ENCODE measurements around the gene TMEM108.

TMEM108 gene

DNA sequence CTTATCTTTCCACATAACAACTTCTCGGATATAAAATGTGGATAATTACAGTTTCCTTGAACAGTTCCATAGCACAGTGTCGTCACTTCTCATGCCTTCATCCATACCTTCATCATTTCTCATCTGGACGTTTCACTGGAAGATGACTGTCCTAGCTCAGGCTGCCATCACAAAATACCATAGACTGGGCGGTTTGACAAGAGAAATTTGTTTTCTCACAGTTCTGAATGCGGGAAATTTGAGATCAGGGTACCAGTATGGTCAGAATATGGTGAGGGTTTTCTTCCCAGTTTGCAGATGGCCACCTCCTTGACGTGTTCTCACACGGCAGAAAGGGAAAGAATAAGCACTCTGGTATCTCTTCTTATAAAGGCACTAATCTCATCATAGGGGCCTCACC is 42.8 kb downstream of the TMEM108 start:
- no peak overlapping the region for H2AFZ ChIP-seq (ENCODE audit: low read length)
- H3K9me2 ChIP-seq (ENCODE audit: low read depth, low read length) = no peaks in the 10 kb centered on the region
- H3K4me1 ChIP-seq (ENCODE audit: insufficient read depth, low read length, severe bottlenecking) = no peaks in the 10 kb centered on the region
- no peak overlapping the region for H3K9ac ChIP-seq (ENCODE audit: low read length)
- H3K9me3 ChIP-seq (ENCODE audit: low read length) = no peaks in the 10 kb centered on the region
- no peaks in the 10 kb centered on the region for H4K20me1 ChIP-seq (ENCODE audit: insufficient read depth, low read length)
- H3K79me2 ChIP-seq (ENCODE audit: insufficient read depth, low read length) = no peaks in the 10 kb centered on the region
- no peaks in the 10 kb centered on the region for H3K27me3 ChIP-seq (ENCODE audit: insufficient read depth, low read length)
- H3K36me3 ChIP-seq (ENCODE audit: insufficient read depth, low read length) = no peaks in the 10 kb centered on the region
- H3K27ac ChIP-seq (ENCODE audit: low read depth, low read length, poor library complexity, severe bottlenecking) = no peak overlapping the region
- H3K4me2 ChIP-seq (ENCODE audit: low read length) = no peak overlapping the region
- no peak overlapping the region for H3K4me3 ChIP-seq (ENCODE audit: low read depth, low read length, poor library complexity, severe bottlenecking)
- no peaks in the 10 kb centered on the region for H3F3A ChIP-seq (ENCODE audit: insufficient read depth, low read length)
- TF ChIP-seq, protein P1, sequence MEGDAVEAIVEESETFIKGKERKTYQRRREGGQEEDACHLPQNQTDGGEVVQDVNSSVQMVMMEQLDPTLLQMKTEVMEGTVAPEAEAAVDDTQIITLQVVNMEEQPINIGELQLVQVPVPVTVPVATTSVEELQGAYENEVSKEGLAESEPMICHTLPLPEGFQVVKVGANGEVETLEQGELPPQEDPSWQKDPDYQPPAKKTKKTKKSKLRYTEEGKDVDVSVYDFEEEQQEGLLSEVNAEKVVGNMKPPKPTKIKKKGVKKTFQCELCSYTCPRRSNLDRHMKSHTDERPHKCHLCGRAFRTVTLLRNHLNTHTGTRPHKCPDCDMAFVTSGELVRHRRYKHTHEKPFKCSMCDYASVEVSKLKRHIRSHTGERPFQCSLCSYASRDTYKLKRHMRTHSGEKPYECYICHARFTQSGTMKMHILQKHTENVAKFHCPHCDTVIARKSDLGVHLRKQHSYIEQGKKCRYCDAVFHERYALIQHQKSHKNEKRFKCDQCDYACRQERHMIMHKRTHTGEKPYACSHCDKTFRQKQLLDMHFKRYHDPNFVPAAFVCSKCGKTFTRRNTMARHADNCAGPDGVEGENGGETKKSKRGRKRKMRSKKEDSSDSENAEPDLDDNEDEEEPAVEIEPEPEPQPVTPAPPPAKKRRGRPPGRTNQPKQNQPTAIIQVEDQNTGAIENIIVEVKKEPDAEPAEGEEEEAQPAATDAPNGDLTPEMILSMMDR (IDR thresholded peaks at IDR 0.05; ENCODE audit: low read length) = no peak
- no peak for TF ChIP-seq EZH2 (IDR thresholded peaks at IDR 0.05; ENCODE audit: borderline replicate concordance, low read length)

DNA sequence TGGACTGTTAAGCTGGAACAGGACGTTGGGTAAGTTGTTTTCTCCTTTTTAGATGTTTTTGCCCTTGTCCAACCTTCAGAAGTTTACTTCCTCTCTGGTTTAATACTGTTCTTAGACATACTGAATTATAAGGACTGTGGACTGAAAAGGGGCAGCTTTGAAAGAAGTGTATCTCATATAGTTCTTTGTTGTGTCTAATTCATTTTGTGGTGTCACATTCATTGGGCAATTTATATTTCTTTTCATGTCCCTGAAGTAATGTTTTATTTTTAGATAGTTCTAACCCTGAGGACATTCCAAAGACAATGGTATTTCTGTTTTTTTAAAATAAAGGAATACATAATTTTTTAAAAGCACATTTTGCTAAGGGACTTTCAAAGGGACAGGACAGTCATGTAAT is 45.2 kb downstream of the TMEM108 start:
- no peak overlapping the region for H3K27ac ChIP-seq (ENCODE audit: low read depth, low read length, poor library complexity, severe bottlenecking)
- no peaks in the 10 kb centered on the region for H3K36me3 ChIP-seq (ENCODE audit: insufficient read depth, low read length)
- H3K79me2 ChIP-seq (ENCODE audit: insufficient read depth, low read length) = no peaks in the 10 kb centered on the region
- H3K27me3 ChIP-seq (ENCODE audit: insufficient read depth, low read length) = no peaks in the 10 kb centered on the region
- TF ChIP-seq, protein P1 (IDR thresholded peaks at IDR 0.05; ENCODE audit: low read length) = no peak
- TF ChIP-seq EZH2 (IDR thresholded peaks at IDR 0.05; ENCODE audit: borderline replicate concordance, low read length) = no peak
- no peak overlapping the region for H3K9ac ChIP-seq (ENCODE audit: low read length)
- H3K4me1 ChIP-seq (ENCODE audit: insufficient read depth, low read length, severe bottlenecking) = no peaks in the 10 kb centered on the region
- H3F3A ChIP-seq (ENCODE audit: insufficient read depth, low read length) = no peaks in the 10 kb centered on the region
- H3K4me3 ChIP-seq (ENCODE audit: low read depth, low read length, poor library complexity, severe bottlenecking) = no peak overlapping the region
- no peaks in the 10 kb centered on the region for H3K9me3 ChIP-seq (ENCODE audit: low read length)
- no peak overlapping the region for H3K4me2 ChIP-seq (ENCODE audit: low read length)
- H3K9me2 ChIP-seq (ENCODE audit: low read depth, low read length) = no peaks in the 10 kb centered on the region
- H4K20me1 ChIP-seq (ENCODE audit: insufficient read depth, low read length) = no peaks in the 10 kb centered on the region
- H2AFZ ChIP-seq (ENCODE audit: low read length) = no peak overlapping the region

DNA sequence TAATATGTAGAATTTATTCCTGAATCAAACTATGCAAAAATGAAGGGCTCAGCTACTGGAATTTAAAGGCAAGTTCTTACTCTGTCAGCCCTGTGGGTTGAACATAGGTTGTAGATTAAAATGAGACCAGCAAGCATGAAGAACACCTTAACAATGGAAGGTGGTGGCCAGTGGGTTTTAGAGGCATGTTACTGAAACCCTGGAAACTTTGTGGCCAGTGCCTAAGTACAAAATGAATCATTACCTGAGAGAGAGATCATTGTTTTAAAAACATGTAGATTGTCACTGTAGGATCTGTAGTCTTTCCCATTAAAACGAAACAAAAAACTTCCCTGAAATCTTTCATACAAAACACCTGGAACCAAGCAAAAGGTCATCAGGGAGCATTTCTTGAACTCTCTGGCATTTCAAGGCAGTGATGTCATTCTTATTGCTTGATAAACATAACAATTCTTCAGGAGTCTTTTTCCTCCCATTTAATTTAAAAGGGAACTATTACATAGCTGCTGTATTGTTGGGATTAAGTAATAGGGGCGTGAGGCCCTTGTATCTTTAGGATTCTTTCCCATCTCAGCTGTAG is 51.8 kb downstream of the TMEM108 start:
- Histone ChIP-seq H3K36me3 (ENCODE audit: insufficient read depth, low read length) (no peaks in the 10 kb centered on the region), H4K20me1 (ENCODE audit: insufficient read depth, low read length) (no peaks in the 10 kb centered on the region), H3K9ac (ENCODE audit: low read length) (no peak overlapping the region), H3K4me2 (ENCODE audit: low read length) (no peak overlapping the region), H3K79me2 (ENCODE audit: insufficient read depth, low read length) (no peaks in the 10 kb centered on the region), H3K27me3 (ENCODE audit: insufficient read depth, low read length) (no peaks in the 10 kb centered on the region), H2AFZ (ENCODE audit: low read length) (no peak overlapping the region), H3F3A (ENCODE audit: insufficient read depth, low read length) (no peaks in the 10 kb centered on the region), H3K4me1 (ENCODE audit: insufficient read depth, low read length, severe bottlenecking) (no peaks in the 10 kb centered on the region), H3K4me3 (ENCODE audit: low read depth, low read length, poor library complexity, severe bottlenecking) (no peak overlapping the region), H3K9me2 (ENCODE audit: low read depth, low read length) (no peaks in the 10 kb centered on the region), H3K27ac (ENCODE audit: low read depth, low read length, poor library complexity, severe bottlenecking) (no peak overlapping the region), H3K9me3 (ENCODE audit: low read length) (no peaks in the 10 kb centered on the region)
- TF ChIP-seq EZH2 (IDR thresholded peaks at IDR 0.05; ENCODE audit: borderline replicate concordance, low read length) = no peak
- TF ChIP-seq, protein P1 (IDR thresholded peaks at IDR 0.05; ENCODE audit: low read length) = no peak

All from OCI-LY1 (cell line).